GM23338 (cell line): ENCODE measurements around the gene RPS6KA3.

ENCODE experiments used
- EZH2 ChIP-seq: fragments of 200-600 bp; sonication (generic); IDR thresholded peaks from one replicate; pipeline ENCODE4 v1.8.0; 2017; ENCODE audit warnings: antibody characterized with exemption, mild to moderate bottlenecking, low read depth; ENCODE audit not compliant: unreplicated experiment
- EZH2phosphoT487 ChIP-seq: fragments of 200-600 bp; sonication (generic); IDR thresholded peaks from one replicate; pipeline ENCODE4 v1.8.1; 2018; ENCODE audit warnings: antibody characterized with exemption; ENCODE audit not compliant: unreplicated experiment
- POLR2AphosphoS5 ChIP-seq: IDR thresholded peaks from 2 replicates; pipeline ENCODE4 v1.6.1; 2016; ENCODE audit warnings: antibody characterized with exemption, low read depth
- TF ChIP-seq, protein P1 (sequence below), 2 experiments: fragments of 200-600 bp in 1 of 2; sonication (generic) in 1 of 2; conservative IDR thresholded peaks; 2 replicates each; pipeline versions ENCODE4 v1.5.1 to v1.6.1; 2016 to 2017; ENCODE audit warnings: antibody characterized with exemption in 2 of 2, low read depth in 2 of 2, mild to moderate bottlenecking in 2 of 2, moderate library complexity in 1 of 2

DNA sequence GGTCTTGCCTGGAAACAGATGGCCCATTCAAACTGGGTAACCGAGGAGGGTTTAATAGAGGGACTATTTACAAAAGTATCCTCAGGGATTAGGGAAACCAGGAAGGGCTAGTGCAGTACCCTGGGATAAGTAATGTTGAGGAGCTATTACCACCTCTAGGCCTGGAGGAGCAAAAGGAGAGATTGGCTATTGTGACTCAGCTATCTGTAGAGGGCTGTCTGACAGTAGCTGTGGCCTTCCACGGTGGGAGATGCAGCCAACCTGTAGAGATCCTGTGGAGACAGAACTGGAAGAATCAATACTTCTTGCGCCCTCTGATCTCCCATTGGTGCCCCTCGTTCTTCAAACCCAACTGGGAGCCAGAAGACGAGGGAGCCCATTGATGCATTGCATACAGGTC, 34.1 kb upstream of the RPS6KA3 start:
- TF ChIP-seq, protein P1, sequence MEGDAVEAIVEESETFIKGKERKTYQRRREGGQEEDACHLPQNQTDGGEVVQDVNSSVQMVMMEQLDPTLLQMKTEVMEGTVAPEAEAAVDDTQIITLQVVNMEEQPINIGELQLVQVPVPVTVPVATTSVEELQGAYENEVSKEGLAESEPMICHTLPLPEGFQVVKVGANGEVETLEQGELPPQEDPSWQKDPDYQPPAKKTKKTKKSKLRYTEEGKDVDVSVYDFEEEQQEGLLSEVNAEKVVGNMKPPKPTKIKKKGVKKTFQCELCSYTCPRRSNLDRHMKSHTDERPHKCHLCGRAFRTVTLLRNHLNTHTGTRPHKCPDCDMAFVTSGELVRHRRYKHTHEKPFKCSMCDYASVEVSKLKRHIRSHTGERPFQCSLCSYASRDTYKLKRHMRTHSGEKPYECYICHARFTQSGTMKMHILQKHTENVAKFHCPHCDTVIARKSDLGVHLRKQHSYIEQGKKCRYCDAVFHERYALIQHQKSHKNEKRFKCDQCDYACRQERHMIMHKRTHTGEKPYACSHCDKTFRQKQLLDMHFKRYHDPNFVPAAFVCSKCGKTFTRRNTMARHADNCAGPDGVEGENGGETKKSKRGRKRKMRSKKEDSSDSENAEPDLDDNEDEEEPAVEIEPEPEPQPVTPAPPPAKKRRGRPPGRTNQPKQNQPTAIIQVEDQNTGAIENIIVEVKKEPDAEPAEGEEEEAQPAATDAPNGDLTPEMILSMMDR (conservative IDR thresholded peaks at IDR 0.05; ENCODE audit: low read depth in 2 of 2), result no peak
- TF ChIP-seq EZH2 (no peak), POLR2AphosphoS5 (no peak), EZH2phosphoT487 (no peak)
